GM23338 (cell line): Measurements from ENCODE around the gene ACOXL. TPM values are rescaled to one million over a fixed set of nuclear protein-coding genes. Genes with fewer than 3 reads are reported as not detected.
A peak's percentile ranks its signal among the peaks of the same experiment; 100 is the strongest.
"Not testable (repeated sequence)": the region's sequence is repeated elsewhere in the genome, so short reads cannot be mapped to it uniquely, and the experiment has no call there.

Source experiments
- ATAC-seq: fragments of 200-7000 bp; cut with Tn5 transposase; 3 replicates; pipeline ENCODE4 v1.9.1; 2020
- DNase-seq: peaks from one replicate; pipeline ENCODE4 v3.0.0-alpha.2; 2015; ENCODE audit warnings: low spot score
- H2AFZ ChIP-seq: fragments of 200-600 bp; sonication (generic); 2 replicates; pipeline ENCODE4 v1.8.0; 2016; ENCODE audit warnings: antibody characterized with exemption, mild to moderate bottlenecking, moderate library complexity
- H3F3A ChIP-seq: fragments of 200-600 bp; sonication (generic); replicated peaks from 2 replicates; pipeline ENCODE4 v1.8.0; 2017; ENCODE audit warnings: antibody characterized with exemption, mixed run types, low read depth
- H3K27ac ChIP-seq: fragments of 200-600 bp; sonication (generic); 2 replicates; pipeline ENCODE4 v1.6.1; 2016; ENCODE audit warnings: low read depth
- H3K27me3 ChIP-seq: fragments of 200-600 bp; sonication (generic); 2 replicates; pipeline ENCODE4 v1.8.0; 2016; ENCODE audit warnings: mild to moderate bottlenecking, mixed run types, moderate library complexity; ENCODE audit not compliant: insufficient read depth
- H3K36me3 ChIP-seq: fragments of 200-600 bp; sonication (generic); 2 replicates; pipeline ENCODE4 v1.8.0; 2016; ENCODE audit warnings: mild to moderate bottlenecking; ENCODE audit not compliant: insufficient read depth
- H3K4me1 ChIP-seq: fragments of 200-600 bp; sonication (generic); 2 replicates; pipeline ENCODE4 v1.8.0; 2016; ENCODE audit warnings: mild to moderate bottlenecking, moderate library complexity; ENCODE audit not compliant: insufficient read depth
- H3K4me2 ChIP-seq: fragments of 200-600 bp; sonication (generic); 2 replicates; pipeline ENCODE4 v1.7.1; 2017; ENCODE audit warnings: mixed run types
- H3K4me3 ChIP-seq: fragments of 200-600 bp; sonication (generic); 2 replicates; pipeline ENCODE4 v1.6.1; 2016; ENCODE audit warnings: mixed run types
- H3K79me2 ChIP-seq: fragments of 200-600 bp; sonication (generic); replicated peaks from 2 replicates; pipeline ENCODE4 v1.8.0; 2017; ENCODE audit warnings: mild to moderate bottlenecking; ENCODE audit not compliant: insufficient read depth
- H3K9me2 ChIP-seq: fragments of 200-600 bp; sonication (generic); 2 replicates; pipeline ENCODE4 v1.8.0; 2017; ENCODE audit not compliant: insufficient read depth
- H4K20me1 ChIP-seq: fragments of 200-600 bp; sonication (generic); replicated peaks from 2 replicates; pipeline ENCODE4 v1.8.0; 2017; ENCODE audit warnings: mild to moderate bottlenecking; ENCODE audit not compliant: insufficient read depth
- H3K27ac Mint-ChIP-seq: 2 replicates; pipeline ENCODE4 v1.8.0; 2020; ENCODE audit warnings: inconsistent platforms, mild to moderate bottlenecking, moderate library complexity, mixed read lengths
- H3K27me3 Mint-ChIP-seq: 3 replicates; pipeline ENCODE4 v1.8.0; 2022; ENCODE audit warnings: low read depth, mild to moderate bottlenecking, moderate library complexity, mixed read lengths, inconsistent platforms; ENCODE audit not compliant: insufficient read depth, poor library complexity
- H3K36me3 Mint-ChIP-seq: 3 replicates; pipeline ENCODE4 v1.8.0; 2021; ENCODE audit warnings: low read depth, mild to moderate bottlenecking, inconsistent platforms, moderate library complexity, mixed read lengths
- H3K4me1 Mint-ChIP-seq: 3 replicates; pipeline ENCODE4 v1.8.0; 2020; ENCODE audit warnings: mild to moderate bottlenecking, inconsistent platforms, mixed read lengths
- H3K4me3 Mint-ChIP-seq: 3 replicates; pipeline ENCODE4 v1.8.0; 2021; ENCODE audit warnings: moderate library complexity, mild to moderate bottlenecking, inconsistent platforms, mixed read lengths
- H3K9me3 Mint-ChIP-seq: 3 replicates; pipeline ENCODE4 v1.8.0; 2020; ENCODE audit warnings: moderate library complexity, mild to moderate bottlenecking, inconsistent platforms, mixed read lengths
- CREB1 ChIP-seq: fragments of 250-450 bp; sonication (Bioruptor Pico); IDR thresholded peaks from 2 replicates; pipeline ENCODE4 v1.5.0; 2020; ENCODE audit warnings: low read depth, mild to moderate bottlenecking, moderate library complexity
- JUNB ChIP-seq: IDR thresholded peaks from one replicate; pipeline ENCODE4 v1.6.1; 2016; ENCODE audit warnings: antibody characterized with exemption; ENCODE audit not compliant: unreplicated experiment
- NANOG ChIP-seq: IDR thresholded peaks from 2 replicates; pipeline ENCODE4 v1.6.1; 2016; ENCODE audit warnings: antibody characterized with exemption, borderline replicate concordance
- ZNF331 ChIP-seq: fragments of 250-450 bp; sonication (Bioruptor Pico); IDR thresholded peaks from 2 replicates; pipeline ENCODE4 v1.5.0; 2020; ENCODE audit warnings: low read depth, mild to moderate bottlenecking, moderate library complexity
- polyA plus RNA-seq: library from polyadenylated mRNA; unstranded; fragments of >200 nt; fragmentation: Nextera tagmentation; extraction: Ambion mirVana; gene quantifications from 2 replicates; pipeline ENCODE4 v1.2.1, GENCODE V29; 2016
- total RNA-seq: library from RNA; depleted of rRNA; stranded (reverse); fragments of >200 nt; shearing (Covaris generic); gene quantifications from 2 replicates; pipeline ENCODE4 v1.2.3, GENCODE V29; 2014
- TF ChIP-seq, protein P1 (sequence below): IDR thresholded peaks from one replicate; pipeline ENCODE4 v1.6.1; 2018; ENCODE audit warnings: antibody characterized with exemption; ENCODE audit not compliant: unreplicated experiment
- TF ChIP-seq, protein P2 (sequence below): IDR thresholded peaks from 2 replicates; pipeline ENCODE4 v1.6.1; 2016; ENCODE audit warnings: antibody characterized with exemption

Gene ACOXL
- total and polyA plus RNA-seq, 2 experiments from 2014 or later = 9.0 to 14.7 TPM

DNA sequence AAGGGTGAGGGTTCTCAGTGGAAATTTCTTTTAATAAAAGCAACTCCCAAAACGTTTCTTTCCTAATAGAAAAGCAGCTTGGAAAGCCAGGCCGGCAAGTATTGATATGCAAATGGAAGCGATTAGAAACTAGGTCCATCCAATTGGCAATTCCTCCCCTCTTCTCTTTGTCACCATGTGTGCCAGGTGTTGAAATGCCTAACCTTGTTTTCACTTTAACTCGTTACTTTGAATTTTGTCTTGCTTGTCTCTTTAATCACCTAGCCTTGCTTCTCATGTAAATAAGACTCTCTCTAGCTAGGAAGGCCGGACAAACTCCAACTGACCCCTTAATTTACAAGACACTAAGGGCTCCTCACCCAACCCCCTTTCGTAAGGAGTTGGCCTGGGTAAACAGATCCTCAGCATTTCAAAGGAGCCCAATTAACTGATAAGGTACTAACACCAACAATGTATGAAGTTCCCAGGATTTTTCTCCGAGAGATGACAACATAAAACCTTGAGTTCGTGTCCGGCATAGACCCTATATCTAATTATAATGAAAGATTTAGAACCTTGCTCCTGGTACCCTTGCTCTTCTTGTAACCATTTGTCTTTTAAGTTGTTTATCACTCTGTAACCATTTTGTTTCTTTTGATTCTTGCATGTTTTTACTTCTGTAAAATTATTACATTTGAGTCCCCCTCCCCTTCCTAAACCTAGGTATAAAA is 44.4 kb upstream of the ACOXL start:
- not testable (repeated sequence) for H3F3A ChIP-seq, H3K36me3 ChIP-seq, H3K79me2 ChIP-seq, H2AFZ ChIP-seq, H4K20me1 ChIP-seq
- Histone ChIP-seq H3K4me1 (peaks cover 44% of the 10 kb centered on the region), H3K27ac (peak overlapping the region; percentile 96), H3K27me3 (peaks cover 33% of the 10 kb centered on the region), H3K4me3 (peak overlapping the region; percentile 43), H3K4me2 (peak overlapping the region; percentile 59), H3K9me2 (peaks cover 16% of the 10 kb centered on the region; the same call in 1 of the 2 replicates)
- Mint-ChIP-seq H3K4me3 (peak overlapping the region; percentile 72), H3K9me3 (peaks cover 39% of the 10 kb centered on the region), H3K27ac (peak overlapping the region; percentile 98), H3K36me3 (peaks cover 33% of the 10 kb centered on the region), H3K4me1 (peaks cover 39% of the 10 kb centered on the region), H3K27me3 (peaks cover 31% of the 10 kb centered on the region)
- DNase-seq (peak; percentile 95), ATAC-seq (peak; percentile 71)
- peak; percentile 87; the same call in 1 of the 2 replicates for TF ChIP-seq NANOG

DNA sequence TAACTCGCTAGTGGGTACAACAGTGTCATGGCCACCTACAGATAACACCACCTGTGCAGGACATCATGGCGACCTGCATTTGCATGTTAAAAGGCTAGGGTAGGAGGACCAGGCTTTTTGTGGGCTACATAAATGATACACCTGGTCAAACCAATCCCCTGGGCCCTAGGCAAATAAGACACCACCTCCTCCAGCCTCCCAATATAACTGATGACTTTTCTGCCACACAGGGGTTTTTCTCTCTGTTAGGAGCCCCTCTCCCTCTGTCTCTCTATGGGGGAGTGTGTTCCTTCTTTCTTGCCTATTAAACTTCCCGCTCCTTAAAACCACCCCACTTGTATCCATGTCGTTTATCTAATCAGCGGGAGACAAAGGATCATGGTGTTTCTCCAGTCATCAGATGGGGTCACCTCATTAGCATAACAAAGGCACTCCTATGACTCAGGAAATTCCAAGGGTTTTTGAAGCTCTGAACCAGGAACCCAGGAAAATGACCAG is 43.7 kb upstream of the ACOXL start:
- H3K27ac ChIP-seq = peak overlapping the region; percentile 88
- peak overlapping the region; percentile 43 for H3K4me3 ChIP-seq
- no peaks in the 10 kb centered on the region for H4K20me1 ChIP-seq
- TF ChIP-seq, protein P1, sequence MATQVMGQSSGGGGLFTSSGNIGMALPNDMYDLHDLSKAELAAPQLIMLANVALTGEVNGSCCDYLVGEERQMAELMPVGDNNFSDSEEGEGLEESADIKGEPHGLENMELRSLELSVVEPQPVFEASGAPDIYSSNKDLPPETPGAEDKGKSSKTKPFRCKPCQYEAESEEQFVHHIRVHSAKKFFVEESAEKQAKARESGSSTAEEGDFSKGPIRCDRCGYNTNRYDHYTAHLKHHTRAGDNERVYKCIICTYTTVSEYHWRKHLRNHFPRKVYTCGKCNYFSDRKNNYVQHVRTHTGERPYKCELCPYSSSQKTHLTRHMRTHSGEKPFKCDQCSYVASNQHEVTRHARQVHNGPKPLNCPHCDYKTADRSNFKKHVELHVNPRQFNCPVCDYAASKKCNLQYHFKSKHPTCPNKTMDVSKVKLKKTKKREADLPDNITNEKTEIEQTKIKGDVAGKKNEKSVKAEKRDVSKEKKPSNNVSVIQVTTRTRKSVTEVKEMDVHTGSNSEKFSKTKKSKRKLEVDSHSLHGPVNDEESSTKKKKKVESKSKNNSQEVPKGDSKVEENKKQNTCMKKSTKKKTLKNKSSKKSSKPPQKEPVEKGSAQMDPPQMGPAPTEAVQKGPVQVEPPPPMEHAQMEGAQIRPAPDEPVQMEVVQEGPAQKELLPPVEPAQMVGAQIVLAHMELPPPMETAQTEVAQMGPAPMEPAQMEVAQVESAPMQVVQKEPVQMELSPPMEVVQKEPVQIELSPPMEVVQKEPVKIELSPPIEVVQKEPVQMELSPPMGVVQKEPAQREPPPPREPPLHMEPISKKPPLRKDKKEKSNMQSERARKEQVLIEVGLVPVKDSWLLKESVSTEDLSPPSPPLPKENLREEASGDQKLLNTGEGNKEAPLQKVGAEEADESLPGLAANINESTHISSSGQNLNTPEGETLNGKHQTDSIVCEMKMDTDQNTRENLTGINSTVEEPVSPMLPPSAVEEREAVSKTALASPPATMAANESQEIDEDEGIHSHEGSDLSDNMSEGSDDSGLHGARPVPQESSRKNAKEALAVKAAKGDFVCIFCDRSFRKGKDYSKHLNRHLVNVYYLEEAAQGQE = no peak
- TF ChIP-seq, protein P2, sequence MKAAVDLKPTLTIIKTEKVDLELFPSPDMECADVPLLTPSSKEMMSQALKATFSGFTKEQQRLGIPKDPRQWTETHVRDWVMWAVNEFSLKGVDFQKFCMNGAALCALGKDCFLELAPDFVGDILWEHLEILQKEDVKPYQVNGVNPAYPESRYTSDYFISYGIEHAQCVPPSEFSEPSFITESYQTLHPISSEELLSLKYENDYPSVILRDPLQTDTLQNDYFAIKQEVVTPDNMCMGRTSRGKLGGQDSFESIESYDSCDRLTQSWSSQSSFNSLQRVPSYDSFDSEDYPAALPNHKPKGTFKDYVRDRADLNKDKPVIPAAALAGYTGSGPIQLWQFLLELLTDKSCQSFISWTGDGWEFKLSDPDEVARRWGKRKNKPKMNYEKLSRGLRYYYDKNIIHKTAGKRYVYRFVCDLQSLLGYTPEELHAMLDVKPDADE = peak; percentile 31; the same call in 1 of the 2 replicates
- TF ChIP-seq JUNB (no peak), ZNF331 (CRISPR knock-in tag) (peak; percentile 37; the same call in 1 of the 2 replicates), CREB1 (peak; percentile 80), NANOG (peak; percentile 87)
- H3K36me3 ChIP-seq = no peaks in the 10 kb centered on the region
- H3K27me3 ChIP-seq = peaks cover 33% of the 10 kb centered on the region
- H3F3A ChIP-seq = no peaks in the 10 kb centered on the region
- H2AFZ ChIP-seq = no peak overlapping the region
- H3K9me2 ChIP-seq = peaks cover 19% of the 10 kb centered on the region; the same call in 1 of the 2 replicates
- Mint-ChIP-seq H3K36me3 (peaks cover 33% of the 10 kb centered on the region), H3K9me3 (peaks cover 39% of the 10 kb centered on the region), H3K4me1 (peaks cover 36% of the 10 kb centered on the region), H3K27ac (peak overlapping the region; percentile 98), H3K27me3 (peaks cover 31% of the 10 kb centered on the region), H3K4me3 (peak overlapping the region; percentile 72)
- H3K79me2 ChIP-seq = no peaks in the 10 kb centered on the region
- DNase-seq (peak; percentile 99), ATAC-seq (peak; percentile 85)
- peaks cover 40% of the 10 kb centered on the region for H3K4me1 ChIP-seq
- peak overlapping the region; percentile 59 for H3K4me2 ChIP-seq
